Measurements from ENCODE around the gene MBNL1.

The MBNL1 gene

DNA sequence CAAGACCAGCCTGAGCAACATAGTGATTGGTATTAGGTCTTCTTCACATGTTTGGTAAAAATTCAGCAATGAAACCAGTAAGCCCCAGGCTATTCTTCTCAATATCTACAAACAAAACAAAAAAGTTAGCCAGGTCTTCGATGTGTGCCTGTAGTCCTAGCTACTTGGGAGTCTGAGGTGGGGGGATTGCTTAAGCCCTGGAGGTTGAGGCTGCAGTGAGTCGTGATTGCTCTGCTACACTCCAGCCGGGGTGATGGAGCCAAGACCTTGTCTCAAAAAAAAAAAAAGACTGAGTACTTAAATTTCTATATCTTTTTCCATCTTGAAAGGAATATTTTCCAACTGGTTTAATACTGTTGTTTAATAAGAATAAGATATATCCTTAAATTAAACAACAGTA is 106.8 kb downstream of the MBNL1 start:
- peak; percentile 31 for DNase-seq (ENCODE audit: low read depth)
- no peak overlapping the region for H3K4me3 ChIP-seq (ENCODE audit: low read depth, low read length)
- TF ChIP-seq, protein P1, sequence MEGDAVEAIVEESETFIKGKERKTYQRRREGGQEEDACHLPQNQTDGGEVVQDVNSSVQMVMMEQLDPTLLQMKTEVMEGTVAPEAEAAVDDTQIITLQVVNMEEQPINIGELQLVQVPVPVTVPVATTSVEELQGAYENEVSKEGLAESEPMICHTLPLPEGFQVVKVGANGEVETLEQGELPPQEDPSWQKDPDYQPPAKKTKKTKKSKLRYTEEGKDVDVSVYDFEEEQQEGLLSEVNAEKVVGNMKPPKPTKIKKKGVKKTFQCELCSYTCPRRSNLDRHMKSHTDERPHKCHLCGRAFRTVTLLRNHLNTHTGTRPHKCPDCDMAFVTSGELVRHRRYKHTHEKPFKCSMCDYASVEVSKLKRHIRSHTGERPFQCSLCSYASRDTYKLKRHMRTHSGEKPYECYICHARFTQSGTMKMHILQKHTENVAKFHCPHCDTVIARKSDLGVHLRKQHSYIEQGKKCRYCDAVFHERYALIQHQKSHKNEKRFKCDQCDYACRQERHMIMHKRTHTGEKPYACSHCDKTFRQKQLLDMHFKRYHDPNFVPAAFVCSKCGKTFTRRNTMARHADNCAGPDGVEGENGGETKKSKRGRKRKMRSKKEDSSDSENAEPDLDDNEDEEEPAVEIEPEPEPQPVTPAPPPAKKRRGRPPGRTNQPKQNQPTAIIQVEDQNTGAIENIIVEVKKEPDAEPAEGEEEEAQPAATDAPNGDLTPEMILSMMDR (conservative IDR thresholded peaks at IDR 0.05; ENCODE audit: low read depth, low read length) = no peak

DNA sequence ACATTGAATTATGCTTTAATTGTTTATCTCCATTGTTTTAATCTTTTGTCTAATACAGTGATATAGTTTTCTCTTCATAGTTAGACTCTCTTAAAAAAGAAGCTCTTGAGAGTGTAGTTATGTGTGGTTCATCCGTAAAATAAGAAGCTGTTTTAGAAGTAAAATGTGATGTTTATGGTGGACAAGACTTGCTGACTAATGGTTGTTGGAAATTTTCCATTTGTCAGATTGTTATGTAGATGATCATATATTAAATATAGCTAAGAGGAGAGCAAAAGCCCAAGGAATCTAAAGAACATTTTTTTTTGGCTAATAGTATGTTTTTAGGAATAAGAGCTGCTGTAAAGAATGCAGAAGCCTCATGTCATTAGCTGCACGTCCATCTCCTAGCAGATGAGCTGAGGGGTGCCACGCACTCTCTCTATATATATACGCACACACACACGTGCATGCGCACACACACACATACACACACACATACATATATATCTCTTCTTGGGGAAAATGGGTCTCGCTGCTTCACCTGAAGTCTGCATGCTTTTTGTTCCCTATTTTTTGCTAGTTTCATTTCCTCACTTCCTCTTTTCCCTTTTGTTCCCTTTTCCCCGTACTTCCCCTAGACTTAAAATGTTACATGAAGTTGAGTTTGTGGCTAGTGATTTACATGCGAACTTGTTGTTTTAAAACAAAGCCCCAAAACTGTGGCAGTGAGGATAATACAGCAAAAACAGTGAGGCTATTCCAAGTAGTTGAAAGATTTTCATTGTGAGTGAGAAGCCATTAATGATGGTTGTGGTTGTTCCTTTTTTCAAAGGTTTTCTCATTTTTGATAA is 107.8 kb downstream of the MBNL1 start:
- DNase-seq (ENCODE audit: low read depth) = peak; percentile 63
- H3K4me3 ChIP-seq (ENCODE audit: low read depth, low read length) = no peak overlapping the region
- TF ChIP-seq, protein P1 (conservative IDR thresholded peaks at IDR 0.05; ENCODE audit: low read depth, low read length) = no peak

DNA sequence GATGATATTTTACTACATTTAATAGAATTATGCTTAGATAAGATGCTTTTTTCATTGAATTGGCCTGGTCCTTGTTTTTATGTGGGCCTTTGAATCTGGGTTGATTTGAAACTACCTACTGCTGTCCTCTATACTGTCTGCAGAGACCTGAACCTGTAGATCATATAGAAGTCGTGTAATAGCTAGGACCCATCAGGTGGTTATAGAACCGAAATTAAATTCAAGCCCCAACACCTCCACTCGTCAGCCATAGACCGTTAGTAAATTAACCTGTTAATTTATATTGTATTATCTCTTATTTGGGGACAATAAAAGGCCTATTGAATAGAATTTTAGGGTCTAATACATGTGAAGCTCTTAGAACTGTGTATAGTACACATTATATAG is 108.4 kb downstream of the MBNL1 start:
- no peak for DNase-seq (ENCODE audit: low read depth)
- no peak overlapping the region for H3K4me3 ChIP-seq (ENCODE audit: low read depth, low read length)
- TF ChIP-seq, protein P1 (conservative IDR thresholded peaks at IDR 0.05; ENCODE audit: low read depth, low read length) = no peak

DNA sequence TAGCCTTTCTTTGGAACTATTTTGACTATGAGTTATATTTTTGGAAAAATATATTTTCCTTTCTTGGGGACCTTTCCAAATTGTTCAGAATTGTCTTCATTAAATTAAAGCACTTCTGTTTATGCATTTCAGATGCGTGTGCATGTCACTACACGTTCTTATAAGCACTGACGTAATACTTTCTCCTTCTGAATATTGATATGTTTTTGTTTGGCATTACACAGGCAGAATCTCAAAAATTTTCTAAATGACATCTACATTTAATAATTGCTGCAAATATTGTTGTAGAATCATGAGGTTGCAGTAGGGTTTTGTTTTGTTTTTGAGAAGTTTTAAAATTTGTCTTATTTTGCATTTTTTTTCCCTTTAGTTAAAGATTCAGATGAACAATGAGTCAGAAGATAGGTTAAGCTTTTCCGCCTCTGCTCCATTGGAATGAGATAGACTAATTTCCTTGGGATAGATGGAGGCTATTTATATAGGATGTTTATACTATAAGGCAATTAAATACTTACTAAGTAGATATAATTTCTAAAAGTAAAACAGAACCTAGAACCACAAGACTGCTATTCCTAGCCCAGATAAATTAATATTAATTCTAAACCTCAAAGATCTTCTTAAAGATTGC is 110.8 kb downstream of the MBNL1 start:
- TF ChIP-seq, protein P1 (conservative IDR thresholded peaks at IDR 0.05; ENCODE audit: low read depth, low read length) = no peak
- H3K4me3 ChIP-seq (ENCODE audit: low read depth, low read length) = no peak overlapping the region
- DNase-seq (ENCODE audit: low read depth) = no peak

DNA sequence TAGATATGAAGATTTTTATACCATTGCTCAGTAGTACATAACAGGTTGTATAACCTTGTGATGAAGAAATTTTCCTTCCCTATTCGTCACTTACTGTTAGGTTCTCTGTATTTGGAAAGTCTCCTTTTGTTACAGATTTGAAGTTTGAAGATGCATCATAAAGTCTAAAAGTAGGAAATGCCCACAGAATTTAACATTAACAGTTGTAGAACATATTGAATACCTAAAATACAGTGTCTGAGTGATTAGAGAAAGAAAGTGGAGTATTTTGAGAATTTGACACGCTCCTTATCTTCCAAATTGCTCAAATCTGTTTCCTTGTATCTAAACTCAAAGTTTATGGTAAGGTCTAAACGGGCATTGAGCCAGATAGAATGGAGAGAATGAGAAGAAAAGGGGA is 111.3 kb downstream of the MBNL1 start:
- H3K4me3 ChIP-seq (ENCODE audit: low read depth, low read length) = no peak overlapping the region

DNA sequence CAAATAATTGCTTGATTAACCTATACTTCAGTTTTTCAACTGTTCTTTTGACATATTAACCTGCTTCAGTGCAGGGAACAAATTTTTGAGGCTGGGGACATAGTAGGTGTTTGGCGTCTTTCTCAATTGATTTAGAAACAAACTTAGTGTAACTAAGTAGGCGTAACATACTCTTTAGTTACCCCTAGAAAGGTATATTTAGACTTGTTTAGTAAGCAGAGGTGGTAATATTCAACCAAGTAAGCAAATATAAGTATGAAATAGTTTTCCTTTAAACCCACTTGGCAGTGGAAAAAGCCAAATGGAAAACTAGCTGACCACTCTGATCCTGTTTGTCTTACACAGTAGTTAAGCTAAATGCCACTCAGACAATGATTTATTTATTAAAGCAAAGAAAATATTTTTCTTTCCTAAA is 113.2 kb downstream of the MBNL1 start:
- H3K4me3 ChIP-seq (ENCODE audit: low read depth, low read length) = peak overlapping the region; percentile 35
- TF ChIP-seq, protein P1 (conservative IDR thresholded peaks at IDR 0.05; ENCODE audit: low read depth, low read length) = no peak
- DNase-seq (ENCODE audit: low read depth) = no peak

More for the DNA sequence above, 111.3 kb downstream of the MBNL1 start:
- no peak for DNase-seq (ENCODE audit: low read depth)
- TF ChIP-seq, protein P1 (conservative IDR thresholded peaks at IDR 0.05; ENCODE audit: low read depth, low read length) = no peak
